H9 (cell line): Measurements from ENCODE around the gene SYCE1. TPM values are rescaled to one million over a fixed set of nuclear protein-coding genes. Genes with fewer than 3 reads are reported as not detected.

Experiments used
- DNase-seq: peaks from one replicate; pipeline ENCODE4 v3.0.0-alpha.2; 2017
- H2AFZ ChIP-seq: one replicate; pipeline ENCODE4 v1.6.1; 2013; ENCODE audit warnings: mild to moderate bottlenecking, low read length, control low read depth, moderate library complexity
- H2AK5ac ChIP-seq: 2 replicates; pipeline ENCODE4 v1.6.1; 2013; ENCODE audit warnings: low read length, control low read depth, mixed read lengths; ENCODE audit not compliant: insufficient read length
- H2BK120ac ChIP-seq: one replicate; pipeline ENCODE4 v1.6.1; 2013; ENCODE audit warnings: low read depth, mild to moderate bottlenecking, low read length, control low read depth, inconsistent platforms; ENCODE audit not compliant: poor library complexity, severe bottlenecking
- H2BK12ac ChIP-seq: 2 replicates; pipeline ENCODE4 v1.6.1; 2013; ENCODE audit warnings: low read length, control low read depth, mixed read lengths, low read depth; ENCODE audit not compliant: insufficient read length
- H2BK15ac ChIP-seq: 2 replicates; pipeline ENCODE4 v1.6.1; 2013; ENCODE audit warnings: low read depth, low read length, control low read depth
- H2BK20ac ChIP-seq: one replicate; pipeline ENCODE4 v1.6.1; 2013; ENCODE audit warnings: low read depth, mild to moderate bottlenecking, low read length, control low read depth, inconsistent platforms; ENCODE audit not compliant: poor library complexity, severe bottlenecking
- H2BK5ac ChIP-seq: 2 replicates; pipeline ENCODE4 v1.6.1; 2013; ENCODE audit warnings: low read length, control low read depth, mixed read lengths; ENCODE audit not compliant: insufficient read length
- H3K14ac ChIP-seq: 2 replicates; pipeline ENCODE4 v1.6.1; 2013; ENCODE audit warnings: low read length, control low read depth; ENCODE audit not compliant: insufficient read depth
- H3K18ac ChIP-seq: 2 replicates; pipeline ENCODE4 v1.6.1; 2013; ENCODE audit warnings: low read depth, mild to moderate bottlenecking, mixed read lengths, low read length, control low read depth; ENCODE audit not compliant: insufficient read length
- H3K23ac ChIP-seq: 2 replicates; pipeline ENCODE4 v1.6.1; 2013; ENCODE audit warnings: low read length, control low read depth, mixed read lengths, low read depth; ENCODE audit not compliant: insufficient read length
- H3K23me2 ChIP-seq: 2 replicates; pipeline ENCODE4 v1.6.1; 2013; ENCODE audit warnings: low read depth, mild to moderate bottlenecking, mixed read lengths, low read length, control low read depth; ENCODE audit not compliant: insufficient read length, poor library complexity, severe bottlenecking
- H3K27ac ChIP-seq: 2 replicates; pipeline ENCODE4 v1.5.1; 2013; ENCODE audit warnings: low read length, control low read depth, mixed read lengths, low read depth; ENCODE audit not compliant: insufficient read length
- H3K27me3 ChIP-seq: 2 replicates; pipeline ENCODE4 v1.6.1; 2013; ENCODE audit warnings: low read length, control low read depth, inconsistent platforms; ENCODE audit not compliant: insufficient read depth
- H3K4ac ChIP-seq: 2 replicates; pipeline ENCODE4 v1.6.1; 2013; ENCODE audit warnings: low read depth, mild to moderate bottlenecking, control low read depth, inconsistent platforms, low read length, moderate library complexity
- H3K4me1 ChIP-seq: 2 replicates; pipeline ENCODE4 v1.6.1; 2013; ENCODE audit warnings: low read length, control low read depth, inconsistent platforms; ENCODE audit not compliant: insufficient read depth
- H3K4me2 ChIP-seq: 2 replicates; pipeline ENCODE4 v1.6.1; 2013; ENCODE audit warnings: low read length, control low read depth, mixed read lengths; ENCODE audit not compliant: insufficient read length, insufficient read depth
- H3K56ac ChIP-seq: 2 replicates; pipeline ENCODE4 v1.6.1; 2013; ENCODE audit warnings: low read depth, mild to moderate bottlenecking, mixed read lengths, low read length, control low read depth; ENCODE audit not compliant: insufficient read length
- H3K79me1 ChIP-seq: 2 replicates; pipeline ENCODE4 v1.6.1; 2013; ENCODE audit warnings: low read depth, mild to moderate bottlenecking, moderate library complexity, low read length, control low read depth, inconsistent platforms; ENCODE audit not compliant: insufficient read depth, poor library complexity, severe bottlenecking
- H3K79me2 ChIP-seq: 2 replicates; pipeline ENCODE4 v1.6.1; 2013; ENCODE audit warnings: low read length, control low read depth, inconsistent platforms; ENCODE audit not compliant: insufficient read depth
- H3K9ac ChIP-seq: 2 replicates; pipeline ENCODE4 v1.6.1; 2013; ENCODE audit warnings: low read length, control low read depth, mixed read lengths; ENCODE audit not compliant: insufficient read length; ENCODE audit errors: extremely low read depth
- H3K9me3 ChIP-seq: one replicate; pipeline ENCODE4 v1.6.1; 2013; ENCODE audit warnings: low read depth, low read length, inconsistent platforms; ENCODE audit not compliant: control insufficient read depth
- H3T11ph ChIP-seq: one replicate; pipeline ENCODE4 v1.6.1; 2013; ENCODE audit warnings: mild to moderate bottlenecking, low read length, control low read depth, inconsistent platforms
- H4K20me1 ChIP-seq: one replicate; pipeline ENCODE4 v1.6.1; 2013; ENCODE audit not compliant: control insufficient read depth, insufficient read length, insufficient read depth
- H4K5ac ChIP-seq: 2 replicates; pipeline ENCODE4 v1.6.1; 2013; ENCODE audit warnings: low read depth, mild to moderate bottlenecking, mixed read lengths, low read length, control low read depth; ENCODE audit not compliant: insufficient read length
- H4K8ac ChIP-seq: replicated peaks from 2 replicates; pipeline ENCODE4 v1.6.1; 2013; ENCODE audit warnings: low read length, control low read depth, mixed read lengths, low read depth; ENCODE audit not compliant: insufficient read length
- H4K91ac ChIP-seq: 2 replicates; pipeline ENCODE4 v1.6.1; 2013; ENCODE audit warnings: low read depth, mild to moderate bottlenecking, moderate library complexity, mixed read lengths, low read length, control low read depth; ENCODE audit not compliant: insufficient read length
- H3K27ac Mint-ChIP-seq, 3 experiments: 2 replicates in 2 of 3; 3 replicates in 1 of 3; pipeline ENCODE4 v1.8.0; 2020 to 2021; ENCODE audit warnings: mixed read lengths in 3 of 3, mild to moderate bottlenecking in 1 of 3, moderate library complexity in 1 of 3
- H3K27me3 Mint-ChIP-seq: 2 replicates; pipeline ENCODE4 v1.8.0; 2021; ENCODE audit warnings: low read depth, mild to moderate bottlenecking, moderate library complexity, mixed read lengths
- H3K36me3 Mint-ChIP-seq, 3 experiments: 2 replicates in 2 of 3; 3 replicates in 1 of 3; pipeline ENCODE4 v1.8.0; 2020 to 2021; ENCODE audit warnings: low read depth in 3 of 3, mixed read lengths in 3 of 3; ENCODE audit not compliant: insufficient read depth in 1 of 3
- H3K4me1 Mint-ChIP-seq, 2 experiments: 2 replicates each; pipeline ENCODE4 v1.8.0; 2020; ENCODE audit warnings: mixed read lengths in 2 of 2
- H3K4me3 Mint-ChIP-seq, 2 experiments: 2 replicates in 1 of 2; 3 replicates in 1 of 2; pipeline ENCODE4 v1.8.0; 2020 to 2021; ENCODE audit warnings: mild to moderate bottlenecking in 2 of 2, mixed read lengths in 2 of 2, moderate library complexity in 1 of 2
- H3K9me3 Mint-ChIP-seq, 2 experiments: 2 replicates in 1 of 2; 3 replicates in 1 of 2; pipeline ENCODE4 v1.8.0; 2020; ENCODE audit warnings: mild to moderate bottlenecking in 2 of 2, mixed read lengths in 2 of 2, moderate library complexity in 1 of 2
- WGBS: extraction: QIAGEN DNeasy Blood & Tissue Kit; methylation state at CpG from one replicate; pipeline ENCODE4 v1.1.7; 2013; ENCODE audit warnings: missing lambda C conversion rate, low lambda C conversion rate, mixed read lengths; ENCODE audit not compliant: insufficient read length; ENCODE audit errors: extremely low coverage; 5-methylcytosine and 5-hydroxymethylcytosine counted together
- total RNA-seq: library from RNA; stranded (reverse); gene quantifications from 2 replicates; pipeline ENCODE4 v1.2.1, GENCODE V29; 2021
- TF ChIP-seq, protein P1 (sequence below): fragments of 200-600 bp; sonication (generic); conservative IDR thresholded peaks from 3 replicates; pipeline ENCODE4 v1.8.0; 2021; ENCODE audit warnings: antibody characterized with exemption, mild to moderate bottlenecking

The SYCE1 gene
- total RNA-seq, 1 experiment from 2014 or later = not detected

DNA sequence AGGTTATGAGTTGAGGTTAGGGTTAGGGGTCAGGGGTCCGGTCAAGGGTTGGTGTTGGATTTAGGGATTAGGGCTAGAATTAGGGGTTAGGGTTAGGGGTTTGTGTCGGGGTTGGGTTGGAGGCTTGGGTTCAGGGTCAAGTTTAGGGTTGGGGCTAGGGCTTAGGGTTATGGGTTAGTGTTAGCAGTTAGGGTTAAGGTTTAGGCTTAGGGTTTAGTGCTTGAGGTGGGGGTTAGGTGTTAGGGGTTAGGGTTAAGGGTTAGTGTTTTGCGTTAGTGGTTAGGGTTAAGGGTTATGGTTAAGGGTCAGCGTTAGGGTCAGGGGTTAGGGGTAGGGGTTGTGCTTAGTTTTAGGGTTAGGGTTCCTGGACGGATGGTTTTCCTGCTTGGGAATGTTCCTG is 1.7 kb upstream of the SYCE1 start:
- H3K4me1 ChIP-seq = no peaks in the 10 kb centered on the region
- H3K4me2 ChIP-seq = no peak overlapping the region
- H3K9me3 ChIP-seq = peaks cover 40% of the 10 kb centered on the region
- Mint-ChIP-seq H3K4me1 (no peaks in the 10 kb centered on the region), H3K9me3 (peaks cover 49 to 57% of the 10 kb centered on the region in 2 experiments), H3K27ac (no peak overlapping the region), H3K4me3 (no peak overlapping the region), H3K27me3 (peaks cover 2% of the 10 kb centered on the region; the same call in 1 of the 2 replicates), H3K36me3 (peaks cover 6 to 8% (median 6%) of the 10 kb centered on the region in 3 experiments; a peak in 5 of 7 replicates)
- no peak overlapping the region for H2BK12ac ChIP-seq
- no peaks in the 10 kb centered on the region for H3K79me1 ChIP-seq
- TF ChIP-seq, protein P1, sequence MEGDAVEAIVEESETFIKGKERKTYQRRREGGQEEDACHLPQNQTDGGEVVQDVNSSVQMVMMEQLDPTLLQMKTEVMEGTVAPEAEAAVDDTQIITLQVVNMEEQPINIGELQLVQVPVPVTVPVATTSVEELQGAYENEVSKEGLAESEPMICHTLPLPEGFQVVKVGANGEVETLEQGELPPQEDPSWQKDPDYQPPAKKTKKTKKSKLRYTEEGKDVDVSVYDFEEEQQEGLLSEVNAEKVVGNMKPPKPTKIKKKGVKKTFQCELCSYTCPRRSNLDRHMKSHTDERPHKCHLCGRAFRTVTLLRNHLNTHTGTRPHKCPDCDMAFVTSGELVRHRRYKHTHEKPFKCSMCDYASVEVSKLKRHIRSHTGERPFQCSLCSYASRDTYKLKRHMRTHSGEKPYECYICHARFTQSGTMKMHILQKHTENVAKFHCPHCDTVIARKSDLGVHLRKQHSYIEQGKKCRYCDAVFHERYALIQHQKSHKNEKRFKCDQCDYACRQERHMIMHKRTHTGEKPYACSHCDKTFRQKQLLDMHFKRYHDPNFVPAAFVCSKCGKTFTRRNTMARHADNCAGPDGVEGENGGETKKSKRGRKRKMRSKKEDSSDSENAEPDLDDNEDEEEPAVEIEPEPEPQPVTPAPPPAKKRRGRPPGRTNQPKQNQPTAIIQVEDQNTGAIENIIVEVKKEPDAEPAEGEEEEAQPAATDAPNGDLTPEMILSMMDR = no peak
- H2BK20ac ChIP-seq = no peak overlapping the region
- no peak overlapping the region for H3K27ac ChIP-seq
- no peak overlapping the region for H4K5ac ChIP-seq
- H2AFZ ChIP-seq = no peak overlapping the region
- H3K56ac ChIP-seq = no peak overlapping the region
- no peak overlapping the region for H4K8ac ChIP-seq
- no peaks in the 10 kb centered on the region for H3K23me2 ChIP-seq
- DNase-seq = no peak
- H3K27me3 ChIP-seq = no peaks in the 10 kb centered on the region
- no peak overlapping the region for H3K18ac ChIP-seq
- no peak overlapping the region for H2BK15ac ChIP-seq
- no peak overlapping the region for H4K91ac ChIP-seq
- H3K4ac ChIP-seq = no peak overlapping the region
- WGBS = 100% methylated on average over 3 of the region's 5 CpGs
- H2AK5ac ChIP-seq = no peak overlapping the region
- no peak overlapping the region for H2BK120ac ChIP-seq
- no peak overlapping the region for H3T11ph ChIP-seq
- H3K23ac ChIP-seq = no peak overlapping the region
- H2BK5ac ChIP-seq = no peak overlapping the region
- H3K9ac ChIP-seq = no peak overlapping the region
- H3K14ac ChIP-seq = no peak overlapping the region
- no peaks in the 10 kb centered on the region for H3K79me2 ChIP-seq
- no peaks in the 10 kb centered on the region for H4K20me1 ChIP-seq
